C4-2B (cell line): ENCODE measurements around the gene GTSE1.

Experiments
- CTCF ChIP-seq: fragments of 450-650 bp; conservative IDR thresholded peaks from 2 replicates; pipeline ENCODE4 v1.5.1; 2017; ENCODE audit warnings: mild to moderate bottlenecking
- ZFX ChIP-seq: fragments of 450-650 bp; IDR thresholded peaks from 2 replicates; pipeline ENCODE4 v1.6.1; 2017

GRCh38 chr22:46366327-46366731 is 69.7 kb downstream of the GTSE1 start:
- TF ChIP-seq CTCF (no peak), ZFX (no peak)
